HG03064 (cell line): ENCODE results near the gene SLC35A2.
A peak's percentile ranks its signal among the peaks of the same experiment; 100 is the strongest.

Source experiments
- ATAC-seq: cut with Tn5 transposase; IDR thresholded peaks from one replicate; pipeline ENCODE4 v1.9.1; 2021; ENCODE audit warnings: low read depth; ENCODE audit not compliant: unreplicated experiment

SLC35A2 gene

DNA sequence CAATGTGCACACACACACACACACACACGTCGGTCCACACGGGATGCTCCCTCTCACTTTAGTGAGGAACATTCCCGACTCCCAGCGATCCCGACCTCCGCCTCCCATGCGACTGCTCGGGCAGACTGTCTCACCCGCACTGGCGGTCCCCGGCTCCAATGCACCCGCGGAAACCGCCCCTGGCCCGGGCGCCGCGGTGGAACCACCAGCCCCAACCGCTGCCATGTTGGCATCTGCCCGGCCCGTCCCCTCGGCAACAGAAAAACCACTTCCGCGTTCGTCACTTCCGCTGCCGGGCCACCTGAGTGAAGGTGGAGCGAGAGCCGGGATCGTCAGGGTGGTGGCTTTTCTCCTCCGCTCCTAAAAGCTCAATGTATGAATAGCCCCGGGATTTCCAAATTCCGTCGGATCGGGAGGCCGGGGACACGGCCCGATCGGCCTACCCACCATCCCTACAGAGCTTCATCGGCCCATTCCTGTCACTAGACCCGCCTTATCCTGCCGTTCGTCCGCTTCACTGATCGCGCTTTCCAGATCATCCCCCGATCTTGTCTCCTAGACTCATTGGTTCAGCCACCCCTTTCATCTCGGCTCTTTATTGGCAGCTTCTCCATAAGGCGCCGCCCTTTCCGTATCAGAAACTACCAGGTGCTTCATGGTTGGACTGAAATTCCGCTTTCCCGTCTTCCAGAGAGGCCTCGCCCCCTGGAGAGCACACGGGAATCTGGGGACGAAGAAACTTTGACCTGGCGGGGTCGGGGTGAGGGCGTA, at the start of gene SLC35A2:
TSS of gene SLC35A2 (minus strand) at position 235 of the 771 bp plus-strand sequence. CDS start at position 225, 10 bp downstream.
- ATAC-seq, result no peak

DNA sequence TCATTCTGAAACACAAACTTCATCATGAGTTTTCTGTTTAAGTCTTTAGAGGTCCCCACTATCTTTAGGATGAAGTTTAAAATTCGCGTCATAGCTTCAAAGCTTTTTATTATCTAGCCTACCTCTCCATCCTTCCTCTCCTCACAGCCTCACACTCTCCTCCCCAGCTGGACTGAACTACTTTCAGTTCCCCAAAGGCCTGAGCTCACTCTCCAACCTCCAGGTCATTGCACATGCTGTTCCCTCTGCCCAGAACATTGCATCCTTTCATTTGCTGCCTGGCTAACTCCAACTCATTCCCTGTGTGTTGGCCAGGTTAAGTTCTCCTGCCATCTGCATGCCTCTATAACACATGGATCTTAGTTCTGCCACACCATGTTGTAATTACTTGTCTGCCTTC, 48.8 kb upstream of the SLC35A2 start:
- ATAC-seq, result no peak

DNA sequence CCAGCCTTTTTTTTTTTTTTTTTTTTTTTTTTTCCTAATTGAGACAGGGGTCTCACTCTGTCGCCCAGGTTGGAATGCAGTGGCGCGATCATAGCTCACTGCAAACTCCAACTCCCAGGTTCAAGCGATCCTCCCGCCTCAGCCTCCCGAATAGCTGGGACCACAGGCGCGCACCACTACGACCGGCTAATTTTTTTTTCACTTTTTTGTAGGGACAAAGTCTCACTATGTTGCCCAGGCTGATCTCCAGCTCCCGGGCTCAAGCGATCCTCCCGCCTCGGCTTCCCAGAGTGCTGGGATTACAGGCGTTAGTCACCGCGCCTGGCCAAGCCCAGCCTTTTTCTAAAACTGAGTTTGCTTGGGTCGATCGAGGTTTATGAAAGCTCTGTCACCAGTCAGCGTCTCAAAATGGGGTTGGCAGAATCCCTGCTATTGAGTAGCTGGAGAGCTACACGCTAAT, 47.2 kb upstream of the SLC35A2 start:
- no peak for ATAC-seq

DNA sequence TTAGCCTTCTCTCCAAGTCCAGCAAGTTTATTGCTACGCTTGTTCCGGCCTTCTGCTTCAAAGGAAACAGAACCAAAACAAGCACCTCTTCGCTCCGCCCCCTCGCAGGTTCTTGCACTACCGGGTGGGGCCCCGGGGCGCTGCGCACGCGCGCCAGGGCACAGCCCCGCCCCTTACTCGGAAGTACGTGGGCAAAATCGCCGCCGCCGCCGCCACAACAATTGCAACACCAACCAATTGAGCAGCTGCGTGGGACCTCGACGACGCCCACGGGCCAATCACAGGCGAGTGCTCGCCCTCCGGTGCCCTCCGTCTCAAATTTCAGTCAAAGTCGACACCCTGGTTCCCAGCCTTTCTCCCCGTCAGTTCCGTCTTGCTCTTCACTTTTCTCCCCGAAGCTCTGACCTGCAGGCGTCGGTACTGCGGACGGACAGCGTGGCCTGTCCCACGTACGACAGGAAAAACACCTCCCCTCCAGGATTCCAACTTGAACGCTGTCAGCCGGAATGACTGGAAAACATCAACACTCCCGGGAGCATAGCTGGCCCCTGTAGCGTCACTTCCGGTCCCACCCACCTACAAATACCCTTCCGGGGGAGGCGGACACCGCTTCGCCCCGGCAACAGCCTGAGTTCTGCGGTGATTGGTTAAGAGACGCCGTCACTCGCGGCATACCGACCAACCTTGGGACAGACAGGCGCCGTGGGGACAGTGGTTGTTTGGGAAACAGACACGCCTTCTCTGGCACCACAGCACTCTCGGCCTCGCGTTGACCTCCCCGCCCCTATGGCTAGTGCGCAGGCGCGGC, 46.6 kb upstream of the SLC35A2 start:
- ATAC-seq, result peak; percentile 79

DNA sequence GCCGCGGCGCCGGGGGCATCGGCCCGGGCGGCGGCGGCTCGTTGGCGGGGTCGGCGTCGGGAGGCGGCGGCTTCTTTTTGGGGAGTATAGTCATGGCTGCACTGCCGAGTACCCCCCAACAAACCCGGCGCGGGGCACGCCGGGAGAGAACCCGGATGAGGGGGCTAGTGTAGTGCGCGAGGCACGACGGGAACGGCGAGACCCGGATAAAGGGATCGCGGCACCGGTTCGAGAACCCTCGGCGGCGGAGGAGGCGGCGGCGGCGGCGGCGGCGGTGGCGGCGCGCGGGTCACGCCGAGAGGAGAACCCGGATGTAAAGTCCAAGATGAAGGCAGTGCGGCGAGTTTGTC, 46.0 kb upstream of the SLC35A2 start, which contains the start of gene OTUD5:
TSS of gene OTUD5 (minus strand) at position 131 of the 350 bp plus-strand sequence. CDS start at position 94, 37 bp downstream.
- peak; percentile 39 for ATAC-seq

DNA sequence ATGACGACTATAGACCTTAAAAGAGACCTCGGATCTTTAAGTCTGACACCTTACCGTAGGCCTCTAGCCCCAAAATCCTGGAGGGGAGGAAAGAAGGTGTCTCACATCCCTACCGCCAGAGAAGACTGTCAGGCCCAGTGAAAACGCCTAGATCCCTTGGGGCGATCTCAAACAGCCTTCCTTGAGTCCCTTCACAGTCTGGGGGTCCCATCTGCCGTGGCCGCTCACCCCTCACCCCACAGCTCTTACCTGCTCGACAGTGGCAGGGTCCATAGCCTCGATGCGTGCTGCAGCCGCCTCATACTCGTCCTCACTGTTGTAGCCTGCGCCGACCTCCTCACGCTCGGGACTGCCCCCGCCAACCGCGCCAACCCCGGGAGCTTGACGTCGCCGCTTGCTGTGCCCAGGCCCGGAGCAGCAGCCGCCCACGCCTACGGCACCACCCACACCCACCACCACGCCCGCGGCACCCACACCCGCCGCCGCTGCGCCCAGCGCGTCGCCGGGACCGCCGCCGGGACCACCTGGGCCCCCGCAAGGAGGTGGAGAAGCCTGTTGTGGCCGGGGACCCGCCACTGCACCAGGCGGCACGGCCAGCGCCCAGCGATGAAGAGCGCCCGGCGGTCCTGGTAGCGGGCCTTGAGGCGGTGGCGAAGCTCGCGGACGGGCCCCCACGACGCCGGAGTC, 45.4 kb upstream of the SLC35A2 start:
- ATAC-seq, result peak; percentile 5

DNA sequence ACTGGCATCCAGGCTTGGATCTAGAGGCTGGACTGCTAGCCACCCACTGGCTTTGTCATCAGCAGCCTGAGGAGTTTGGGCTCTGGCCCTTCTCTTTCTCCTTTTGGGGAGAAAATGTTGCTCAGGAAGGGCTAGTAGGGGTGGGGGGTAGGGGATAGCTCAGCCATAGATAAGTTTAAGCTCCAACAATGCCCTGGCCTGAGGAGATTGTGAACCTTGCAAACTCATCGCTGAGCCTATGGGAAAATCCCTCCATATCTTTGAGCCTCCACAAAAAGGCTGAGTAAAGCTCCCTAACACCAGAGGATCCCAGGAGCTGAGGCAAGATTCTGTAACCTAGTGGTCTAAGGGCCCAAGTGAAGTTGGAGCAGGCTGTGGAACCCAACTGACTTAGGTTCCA, 37.1 kb upstream of the SLC35A2 start:
- no peak for ATAC-seq

DNA sequence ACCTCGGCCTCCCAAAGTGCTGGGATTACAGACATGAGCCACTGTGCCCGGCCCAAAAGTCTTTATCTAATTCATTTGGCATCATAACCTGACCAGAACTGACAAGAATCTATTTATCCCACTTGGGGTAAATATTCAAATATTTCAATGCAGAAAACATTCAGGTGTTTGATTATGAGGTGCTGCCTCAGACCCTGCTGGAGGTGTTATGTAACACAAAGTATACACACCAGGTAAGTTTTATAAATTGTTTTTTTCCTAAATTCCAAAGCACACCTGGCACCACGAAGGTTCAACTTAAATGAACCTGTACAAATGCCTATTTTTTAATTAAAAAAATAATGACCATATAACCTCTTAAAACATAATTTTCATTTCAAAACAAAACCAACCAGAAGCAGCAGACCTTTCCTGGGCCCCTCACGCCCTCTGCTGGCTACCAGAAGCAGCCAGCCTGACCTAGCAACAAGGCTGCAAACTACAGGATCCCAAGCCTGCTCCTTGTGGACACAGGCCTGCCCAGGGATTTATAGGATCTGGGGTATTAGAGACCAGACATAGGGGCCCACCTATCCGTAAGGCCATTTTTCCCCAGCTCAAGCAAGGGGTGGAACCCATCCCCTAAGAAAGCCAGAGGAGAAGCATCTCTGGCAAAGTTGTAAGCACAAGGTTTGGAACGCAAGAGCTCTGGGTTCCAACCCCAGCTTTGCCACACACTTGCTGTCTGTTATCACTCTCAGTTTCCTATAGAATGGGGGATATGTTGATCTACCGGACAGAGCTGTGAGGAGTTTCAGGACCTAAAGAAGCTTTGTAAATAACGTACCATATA, 34.3 kb upstream of the SLC35A2 start:
- no peak for ATAC-seq

DNA sequence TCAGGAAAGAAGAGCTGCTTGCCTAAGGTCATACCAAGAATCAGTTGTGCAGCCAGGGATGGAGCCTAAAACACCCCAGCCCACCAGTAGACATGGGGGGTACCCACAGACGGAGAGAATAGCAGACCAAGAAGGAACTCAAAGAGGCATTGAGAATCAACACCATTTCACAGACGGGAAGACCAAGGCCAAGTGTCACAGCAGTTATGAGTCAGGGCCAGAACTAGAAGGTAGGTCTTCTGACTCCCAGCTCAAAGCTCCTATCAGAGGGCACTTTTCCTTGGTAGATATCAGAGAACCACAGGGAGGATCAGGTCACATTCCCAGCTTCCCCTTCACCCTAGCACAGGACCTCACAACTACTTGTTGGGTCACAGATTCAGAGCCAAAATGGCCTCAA, 31.4 kb upstream of the SLC35A2 start:
- ATAC-seq, result no peak

DNA sequence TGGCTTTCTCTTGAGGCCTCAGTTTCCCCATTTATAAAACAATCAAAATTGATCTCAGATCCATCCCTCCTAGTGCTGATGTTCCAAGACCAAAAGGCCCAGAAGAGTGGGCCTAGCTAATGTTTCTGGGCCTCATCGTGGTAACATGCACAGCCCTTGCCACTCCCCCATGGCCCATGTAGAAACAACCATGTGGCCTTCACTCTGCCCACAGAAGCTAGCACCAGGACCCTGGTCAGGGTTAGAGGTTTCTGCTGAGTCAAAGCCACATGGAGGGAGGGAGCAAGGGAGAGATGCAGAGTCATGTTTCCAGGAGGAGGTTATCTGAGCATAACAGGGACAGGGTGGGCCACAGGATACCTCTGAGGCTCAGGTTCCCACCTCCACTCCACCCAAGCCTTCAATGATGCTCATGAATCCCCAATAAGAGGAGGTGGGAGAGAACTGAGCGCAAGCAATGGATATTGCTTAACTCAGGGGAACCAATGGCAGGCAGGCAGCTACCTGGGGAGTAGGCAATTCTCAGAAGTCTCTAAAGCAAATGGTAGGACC, 29.0 kb upstream of the SLC35A2 start:
- ATAC-seq, result no peak

DNA sequence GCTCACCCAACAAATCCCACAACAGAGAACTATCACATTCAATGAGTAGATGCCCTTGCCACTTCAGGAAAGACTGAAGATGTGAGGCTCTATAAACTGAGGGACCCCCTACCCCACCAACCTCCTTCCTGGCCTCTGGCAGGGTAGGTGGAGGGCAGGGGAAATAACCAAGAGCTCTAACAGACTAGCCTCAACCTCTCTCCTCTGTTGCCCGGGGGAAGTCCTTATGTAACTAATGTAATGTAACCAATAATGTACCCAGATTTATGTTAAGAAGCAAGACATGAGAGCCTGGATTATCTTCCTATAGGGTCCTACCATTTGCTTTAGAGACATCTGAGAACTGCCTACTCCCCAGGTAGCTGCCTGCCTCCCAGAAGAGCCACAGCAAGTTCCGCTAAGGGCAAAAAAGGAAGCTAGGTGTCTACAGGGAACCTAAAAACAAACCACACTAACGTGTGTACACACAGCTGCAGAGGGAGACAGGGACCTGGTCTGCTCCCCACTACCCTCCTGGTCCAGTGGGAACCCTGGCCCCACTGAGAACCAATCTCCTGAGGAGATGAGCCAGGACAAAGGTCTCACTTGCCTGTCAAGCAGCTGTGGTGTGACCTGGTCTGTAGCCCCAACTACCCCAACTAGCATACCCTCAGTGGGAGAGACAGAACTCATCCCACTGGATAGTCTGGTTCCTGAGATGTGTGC, 28.2 kb upstream of the SLC35A2 start:
- ATAC-seq, result no peak

DNA sequence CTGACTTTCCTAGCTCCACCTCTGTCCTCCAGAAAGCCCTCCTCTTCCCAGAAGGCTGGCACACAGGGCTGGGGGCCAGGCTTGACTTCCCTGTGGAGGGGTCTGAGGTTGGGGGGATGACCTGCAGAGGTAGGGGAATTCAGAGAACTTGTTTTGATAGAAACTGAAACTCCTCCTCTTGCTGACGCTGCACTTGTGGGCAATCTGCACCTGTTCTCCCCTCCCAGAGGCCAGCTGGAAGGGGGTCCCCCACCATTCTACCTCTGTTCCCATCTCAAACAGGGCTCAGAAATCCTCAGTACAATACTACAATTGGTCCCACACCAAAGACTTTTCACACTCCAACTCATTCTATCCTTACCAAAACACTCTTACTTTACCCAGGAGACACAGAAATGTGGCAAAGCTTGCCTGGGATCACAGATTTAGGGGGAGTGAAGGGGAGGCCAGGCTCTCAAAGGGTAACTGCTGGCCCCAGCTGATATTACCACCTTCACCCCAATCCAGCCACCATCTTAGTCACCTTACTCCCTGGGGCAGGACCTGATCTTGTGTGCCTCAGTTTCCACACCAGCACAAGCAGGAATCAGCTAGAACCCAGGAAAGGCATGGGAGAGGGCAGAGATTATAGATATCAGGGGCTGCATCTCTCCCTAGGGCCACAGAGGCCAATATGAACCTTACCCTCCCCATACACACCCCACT, 27.4 kb upstream of the SLC35A2 start:
- peak; percentile 48 for ATAC-seq

DNA sequence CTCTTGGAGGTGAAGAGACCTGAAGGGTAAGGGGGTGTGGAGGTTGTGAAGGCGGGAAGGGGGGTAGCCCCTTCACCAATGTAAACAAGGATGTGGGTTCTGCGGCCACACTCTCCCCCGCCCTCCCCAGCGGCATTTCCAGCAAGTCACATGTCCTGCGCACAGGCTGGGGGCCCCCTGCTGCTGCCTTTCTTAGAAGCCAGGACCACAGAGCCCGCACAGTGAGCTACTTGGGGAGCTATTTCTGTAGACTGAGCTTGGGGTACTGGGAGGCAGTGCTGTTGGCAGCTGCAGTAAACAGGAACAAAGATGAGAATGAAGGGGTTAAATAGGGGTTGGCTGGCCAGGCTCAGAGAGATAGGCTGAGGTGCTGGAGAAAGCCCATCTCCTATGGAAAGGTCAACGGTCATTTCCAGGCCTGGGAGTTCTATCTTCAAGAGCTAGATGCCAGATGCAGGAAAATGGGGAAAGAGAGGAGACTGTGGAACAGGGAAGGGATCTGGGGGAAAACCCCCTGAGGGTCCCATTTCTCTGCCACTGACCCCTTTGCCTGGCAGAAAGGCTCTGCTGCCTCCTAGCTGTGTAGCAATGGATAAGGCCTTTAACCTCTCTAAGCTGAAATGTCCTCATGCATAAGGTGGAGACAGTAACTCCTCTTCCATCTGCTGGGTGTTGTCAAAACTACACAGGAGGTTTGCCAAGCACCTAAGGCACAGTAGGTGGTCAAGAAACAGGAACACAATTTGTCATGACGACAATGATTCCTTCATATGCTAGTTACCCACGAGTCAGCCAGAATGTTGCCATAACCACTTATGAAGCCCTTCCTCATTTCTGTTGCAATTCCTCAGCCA, 25.8 kb upstream of the SLC35A2 start:
- peak; percentile 53 for ATAC-seq

DNA sequence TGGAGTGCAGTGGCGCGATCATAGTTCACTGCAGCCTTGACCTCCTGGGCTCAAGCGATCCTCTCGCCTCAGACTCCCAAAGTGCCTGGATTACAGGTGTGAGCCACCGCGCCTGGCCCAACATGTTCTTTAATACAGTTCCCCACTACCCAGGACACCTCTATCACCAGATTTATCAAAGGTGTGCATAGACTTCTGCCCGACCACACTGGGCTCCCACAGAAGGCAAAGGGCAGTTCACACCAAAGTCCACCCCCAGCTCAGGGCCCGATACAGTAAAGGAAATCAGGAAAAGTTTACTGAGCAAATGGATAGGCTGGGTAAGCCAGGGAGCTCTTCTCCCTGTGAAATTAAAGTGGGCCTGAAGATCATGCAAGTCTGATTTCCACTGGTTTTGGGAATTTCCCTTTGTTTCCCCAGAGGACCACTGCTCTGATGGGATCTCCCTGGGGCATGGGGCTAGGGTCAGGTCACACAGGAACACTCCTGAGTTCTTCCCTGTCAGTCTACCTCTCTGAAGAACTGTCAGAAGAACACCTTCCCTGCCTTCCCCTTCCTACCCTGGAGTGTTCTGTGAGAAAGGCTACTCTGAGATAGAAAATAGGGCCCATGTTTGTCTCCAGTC, 25.1 kb upstream of the SLC35A2 start:
- ATAC-seq, result no peak

DNA sequence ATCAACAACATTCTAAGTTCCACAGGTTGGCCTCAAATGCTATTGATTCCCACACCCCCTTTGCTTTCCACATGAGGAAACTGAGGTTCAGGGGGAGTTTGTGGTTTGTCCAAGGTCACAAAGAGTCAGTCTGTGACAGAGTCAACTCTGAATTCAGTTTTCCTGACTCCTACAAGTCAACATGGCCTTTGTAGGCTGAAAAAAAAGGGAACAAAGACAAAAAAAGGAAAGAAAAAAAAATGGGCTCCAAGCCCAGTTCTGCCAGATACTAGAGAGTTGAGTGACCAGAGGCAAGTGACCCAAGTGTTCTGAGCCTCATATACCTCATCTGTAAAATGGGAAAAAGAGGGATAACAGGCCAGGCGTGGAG, 23.8 kb upstream of the SLC35A2 start:
- ATAC-seq, result no peak

DNA sequence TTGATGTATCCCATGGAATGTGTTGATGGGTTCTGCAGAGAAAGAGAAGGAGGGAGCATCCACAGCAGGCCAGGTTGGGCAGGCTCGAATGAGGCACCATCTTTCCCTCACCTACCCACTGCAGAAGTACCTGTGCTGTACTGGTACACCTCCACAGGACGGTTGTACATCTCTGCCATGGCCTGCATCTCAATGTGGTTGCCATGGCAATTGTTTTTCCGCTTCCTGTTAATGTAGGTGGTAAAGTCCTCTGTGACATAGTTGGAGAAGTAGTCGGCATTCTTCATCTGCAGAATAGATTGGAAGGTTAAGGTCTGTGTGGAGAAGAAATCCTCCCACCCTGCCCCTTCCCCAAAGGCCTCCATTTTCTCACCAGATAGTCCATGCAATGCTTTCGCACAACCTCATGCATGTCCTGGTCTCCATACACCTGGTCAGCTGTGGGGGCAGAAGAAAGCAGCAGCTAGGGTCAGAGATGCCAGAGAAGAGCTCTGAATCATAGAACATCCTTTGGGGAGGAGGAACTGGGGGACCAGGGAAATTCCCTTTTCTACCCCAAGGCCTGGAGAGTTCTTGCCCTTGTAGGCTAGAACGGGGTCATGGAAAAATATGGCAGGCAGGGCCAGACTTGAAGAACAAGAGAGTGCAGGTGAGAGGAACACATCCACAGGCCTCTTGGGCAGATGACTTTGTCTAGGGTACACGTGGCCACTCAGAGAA, 23.3 kb upstream of the SLC35A2 start:
- ATAC-seq, result no peak

DNA sequence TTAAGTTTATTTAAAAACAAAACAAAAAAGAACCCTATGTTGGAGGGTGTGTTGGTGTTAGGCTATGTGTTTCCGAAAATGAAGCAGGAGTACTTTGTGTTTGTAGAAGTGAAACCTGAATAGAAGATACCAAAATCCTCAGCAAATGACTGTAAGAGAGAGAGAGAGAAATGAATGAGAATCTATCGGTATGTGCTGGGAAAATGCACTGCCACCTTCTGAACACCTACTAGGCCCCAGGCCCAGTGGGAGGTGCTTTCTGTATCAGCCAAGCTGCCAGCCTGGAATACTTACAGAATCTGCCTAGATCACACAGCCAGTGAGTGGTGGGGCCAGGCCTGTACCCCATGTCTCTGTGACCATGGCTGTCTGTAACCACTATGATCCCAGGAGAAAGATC, 22.3 kb upstream of the SLC35A2 start:
- no peak for ATAC-seq
